GM21619 (cell line): ENCODE results near the gene ELMOD1.
A peak's percentile ranks its signal among the peaks of the same experiment; 100 is the strongest.

Source experiments
- ATAC-seq: cut with Tn5 transposase; IDR thresholded peaks from one replicate; pipeline ENCODE4 v1.9.1; 2021; ENCODE audit not compliant: unreplicated experiment

The ELMOD1 gene

DNA sequence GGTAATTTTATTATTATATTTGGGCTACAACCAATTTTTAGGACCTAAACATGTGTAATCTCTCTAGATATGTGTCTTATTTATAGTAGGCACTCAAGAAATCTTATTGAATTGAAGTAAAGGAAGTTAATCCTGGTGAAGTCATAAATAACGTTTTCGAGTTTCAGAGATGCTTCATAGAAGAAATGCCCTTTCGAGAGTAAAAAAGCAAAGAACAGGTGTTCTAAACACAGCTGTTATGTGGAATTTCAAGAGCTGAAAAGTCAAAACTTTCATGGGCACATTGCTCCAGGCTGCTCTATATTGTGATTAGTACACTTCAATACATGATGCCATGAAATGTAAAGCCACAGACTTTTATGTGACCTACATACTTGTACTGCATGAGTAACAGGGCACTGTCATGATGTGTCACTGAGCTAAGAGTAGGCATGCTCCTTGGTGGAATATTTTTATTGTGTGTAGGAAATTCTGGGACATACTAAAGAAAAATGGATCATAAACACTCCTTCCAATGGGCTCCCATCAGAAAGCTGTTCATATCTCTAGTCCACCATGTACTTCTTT is 7.2 kb upstream of the ELMOD1 start:
- no peak for ATAC-seq

DNA sequence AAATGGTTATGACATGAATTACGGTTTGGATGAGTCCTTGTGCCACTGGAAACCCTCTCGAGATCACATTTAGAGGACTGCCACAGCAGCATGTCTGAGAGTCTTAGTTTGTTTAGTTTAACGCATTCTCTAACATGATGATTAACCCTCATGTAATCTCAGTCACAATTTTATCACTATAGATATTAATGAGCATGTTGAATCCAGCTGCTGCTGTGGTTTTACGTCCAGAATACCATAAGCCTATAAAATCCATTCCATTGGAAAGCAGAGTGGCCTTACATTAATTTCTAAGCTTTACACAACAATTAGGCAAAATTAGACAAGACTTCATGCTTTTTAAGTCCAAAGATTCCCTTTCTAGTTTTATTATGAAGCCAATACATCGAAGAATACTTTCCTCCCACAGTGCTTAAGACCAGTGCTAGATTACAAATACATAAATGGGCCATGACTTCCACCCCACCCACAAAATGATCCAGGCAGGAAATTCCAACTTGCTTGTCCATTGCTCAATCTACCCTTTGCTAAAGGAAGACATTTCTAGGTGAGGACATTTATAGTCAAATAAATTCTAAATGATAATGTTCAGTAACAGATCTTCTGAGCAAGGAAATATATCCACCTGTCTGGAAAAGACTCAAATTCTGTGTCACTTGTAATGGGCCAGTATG is 3.5 kb upstream of the ELMOD1 start:
- no peak for ATAC-seq

DNA sequence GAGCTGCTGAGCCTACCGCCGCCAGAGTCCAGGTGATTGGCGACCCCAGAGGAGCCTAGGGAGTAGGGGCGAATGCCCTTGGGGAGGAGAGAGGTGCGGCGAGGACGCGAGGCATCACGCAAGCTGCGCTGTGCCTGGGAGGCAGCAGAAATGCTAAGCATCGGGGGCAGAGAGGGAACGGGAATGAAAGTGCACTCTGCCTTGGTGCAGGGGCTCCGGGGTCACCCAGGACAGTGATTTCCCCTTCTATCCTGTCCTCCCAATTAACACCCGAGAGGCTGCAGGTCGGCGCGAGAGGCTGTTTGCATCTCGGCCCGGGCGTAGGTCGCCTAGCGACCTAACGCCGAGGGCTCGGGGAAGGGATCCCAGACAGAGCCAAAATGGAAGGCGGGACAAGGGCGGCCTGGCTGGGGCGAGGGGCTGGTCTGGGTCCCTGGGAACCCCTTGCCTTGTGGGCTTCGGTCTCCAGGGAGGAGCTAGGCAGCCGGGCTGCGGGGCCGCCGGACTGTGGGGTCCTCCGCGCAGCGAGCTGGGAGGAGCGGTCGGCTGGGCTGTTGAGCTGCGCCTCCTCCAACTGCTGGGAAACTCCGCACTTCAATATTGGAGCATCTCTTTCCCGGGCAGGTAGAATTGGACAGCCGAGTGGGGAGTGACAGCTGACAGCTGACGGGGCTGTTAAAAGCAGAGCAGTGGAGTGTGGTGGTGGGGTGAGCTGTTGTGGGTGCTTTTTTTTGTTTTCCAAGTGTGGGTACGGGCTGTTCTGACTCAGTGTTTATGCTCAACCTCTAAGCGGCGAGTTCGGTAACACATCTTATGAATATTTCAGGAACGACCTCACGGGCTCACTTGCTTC is 657 bp downstream of the ELMOD1 start:
- peak; percentile 36 for ATAC-seq

DNA sequence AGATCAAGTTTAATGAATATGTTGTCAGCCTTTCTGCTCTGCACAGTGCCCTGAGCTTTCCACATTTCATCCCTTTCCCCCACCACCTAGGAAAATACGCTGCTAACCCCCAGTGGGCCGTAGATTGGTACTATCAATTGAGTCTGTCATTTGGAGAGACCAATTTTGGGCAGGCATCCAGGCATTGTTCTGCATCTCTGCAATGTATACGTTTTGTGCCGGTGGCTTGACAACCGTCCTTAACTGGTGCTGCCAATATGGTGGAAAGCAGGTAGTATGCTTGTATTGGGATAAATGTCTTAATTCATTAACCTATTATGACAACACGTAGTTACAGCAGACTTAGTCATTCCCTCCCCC is 1.3 kb downstream of the ELMOD1 start:
- ATAC-seq = no peak

DNA sequence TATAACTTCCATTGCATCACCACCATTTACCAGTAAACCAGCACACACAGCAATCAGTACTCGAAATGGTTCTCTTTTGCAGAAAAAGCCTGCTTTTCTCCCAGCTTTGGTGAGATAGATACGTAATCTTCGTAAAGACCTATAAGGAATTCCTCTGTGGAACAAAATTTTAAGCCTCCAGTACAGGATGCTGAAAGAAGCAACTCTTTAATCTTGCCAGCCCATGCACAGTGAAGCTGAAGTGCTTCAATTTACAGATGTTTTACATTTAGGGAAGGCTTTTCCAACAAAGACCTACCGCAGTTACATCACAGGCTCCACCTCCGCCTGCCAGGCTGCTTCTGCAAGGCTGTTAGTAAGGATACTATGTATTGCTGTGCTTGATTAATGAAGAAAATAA is 1.9 kb downstream of the ELMOD1 start:
- ATAC-seq = no peak

DNA sequence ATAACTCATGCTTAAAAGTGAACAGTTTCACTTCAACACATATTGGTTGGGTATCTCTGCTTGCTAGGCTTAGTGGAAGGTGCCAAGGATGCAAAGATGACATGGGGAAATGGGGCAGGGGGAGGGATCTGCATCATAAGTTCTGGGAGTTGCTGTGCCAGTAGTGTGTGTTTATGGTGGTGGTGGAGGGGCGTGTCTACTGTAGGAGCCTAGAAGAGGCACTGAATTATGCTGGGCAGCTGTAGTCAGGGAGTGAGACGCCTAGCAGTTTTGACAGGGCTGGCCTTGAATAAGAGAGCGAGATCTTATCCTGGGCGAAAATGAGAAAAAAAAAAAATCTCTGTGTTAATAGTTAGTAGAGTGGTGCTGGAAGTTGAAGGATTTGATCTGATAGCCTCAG is 3.0 kb downstream of the ELMOD1 start:
- ATAC-seq = no peak

DNA sequence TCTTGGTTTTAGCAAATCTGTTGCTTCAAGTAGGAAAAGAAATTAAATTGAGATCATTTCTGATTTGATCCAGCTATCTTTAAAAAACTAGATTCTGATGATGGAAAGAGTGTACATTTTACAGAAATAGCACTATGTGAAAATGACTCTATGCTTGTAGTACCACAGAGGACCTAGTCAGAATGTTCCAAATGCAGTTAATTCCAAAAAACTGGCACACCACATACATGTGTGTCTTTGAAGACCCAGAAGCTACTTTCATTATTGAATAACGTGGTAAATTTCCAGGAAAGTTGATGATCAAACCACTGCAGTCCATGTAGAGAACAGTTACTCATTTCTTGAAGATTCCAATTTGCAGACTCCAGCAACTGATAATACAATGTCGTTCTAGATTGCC is 3.8 kb downstream of the ELMOD1 start:
- no peak for ATAC-seq

DNA sequence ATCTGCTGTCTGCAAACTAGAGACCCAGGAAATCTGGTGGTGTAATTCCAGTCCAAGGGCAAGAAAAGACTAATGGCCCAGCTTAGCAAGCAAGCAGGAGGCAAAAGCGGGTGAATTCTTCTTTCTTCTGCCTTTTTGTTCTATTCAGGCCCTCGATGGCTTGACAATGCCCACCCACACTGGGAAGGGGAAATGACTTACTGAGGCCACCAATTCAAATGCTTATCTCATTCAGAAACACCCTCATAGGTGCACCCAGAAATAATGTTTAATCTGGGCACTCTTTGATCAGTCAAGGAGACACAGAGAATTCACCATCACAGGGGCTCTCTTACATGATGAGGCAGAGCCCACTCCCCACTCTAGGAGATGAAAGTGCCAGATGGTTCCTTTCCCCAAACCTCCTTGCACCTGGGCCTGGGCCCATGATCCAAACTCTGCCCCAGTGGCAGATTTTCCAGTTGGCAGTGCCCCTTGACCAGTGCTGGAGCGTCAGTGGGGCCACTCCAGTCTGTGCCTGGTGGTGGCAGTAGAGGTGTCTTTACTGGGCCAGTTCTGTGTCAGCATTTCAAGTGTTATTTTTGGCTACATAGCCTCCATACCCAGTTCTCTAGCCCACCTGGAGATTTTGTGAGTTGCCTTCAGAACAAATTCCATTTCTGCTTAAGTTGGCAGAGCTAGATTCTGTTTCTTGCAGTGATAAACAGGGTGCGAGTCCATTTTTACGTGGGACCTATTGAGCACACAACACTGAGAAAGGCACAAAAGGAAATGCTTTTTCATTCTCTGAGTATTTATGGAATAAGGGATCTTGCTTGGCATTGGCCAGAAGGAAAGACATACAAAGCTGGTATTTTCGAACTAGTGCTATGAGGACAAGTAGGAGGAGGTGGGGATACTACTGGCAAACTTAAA is 7.5 kb downstream of the ELMOD1 start:
- ATAC-seq = peak; percentile 73

DNA sequence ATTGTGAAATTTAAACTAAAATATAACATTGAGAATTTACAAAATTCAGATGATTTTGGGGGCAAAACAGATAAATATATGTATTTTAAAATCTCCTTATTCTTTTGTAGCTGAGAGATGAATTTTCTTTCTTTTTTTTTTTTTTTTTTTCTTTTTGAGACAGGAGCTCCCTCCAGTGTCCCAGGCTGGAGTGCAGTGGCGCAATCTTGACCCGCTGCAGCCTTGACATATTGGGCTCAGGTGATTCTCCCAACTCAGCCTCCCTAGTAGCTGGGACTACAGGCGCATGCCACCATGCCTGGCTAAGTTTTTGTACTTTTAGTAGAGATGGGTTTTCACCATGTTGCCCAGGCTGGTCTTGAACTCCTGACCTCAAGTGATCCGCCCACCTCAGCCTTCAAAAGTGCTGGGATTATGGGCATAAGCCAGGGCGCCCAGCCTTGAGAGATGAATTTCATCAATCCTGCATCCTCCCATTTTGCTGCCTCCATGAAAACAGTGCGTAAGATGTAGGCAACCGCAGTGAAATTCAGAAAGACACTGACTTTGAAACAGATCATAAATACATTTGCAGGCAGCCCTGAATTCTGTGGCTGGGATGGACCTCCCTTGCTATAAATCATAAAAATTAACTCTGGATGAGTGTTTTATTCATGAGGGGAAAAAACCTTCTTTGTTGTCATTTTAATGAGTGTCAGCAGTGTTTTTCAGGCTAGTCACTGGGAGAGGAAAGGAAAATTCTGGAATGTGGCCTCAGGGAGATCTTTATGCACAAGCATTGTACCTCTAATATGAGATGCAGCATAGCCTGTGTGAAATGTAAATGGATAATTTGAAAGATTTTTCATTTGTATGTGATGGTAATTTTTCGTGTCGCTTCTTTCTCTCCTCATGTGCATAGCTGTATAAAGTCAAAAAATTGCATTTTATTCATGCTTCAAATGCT is 14.4 kb downstream of the ELMOD1 start:
- no peak for ATAC-seq

DNA sequence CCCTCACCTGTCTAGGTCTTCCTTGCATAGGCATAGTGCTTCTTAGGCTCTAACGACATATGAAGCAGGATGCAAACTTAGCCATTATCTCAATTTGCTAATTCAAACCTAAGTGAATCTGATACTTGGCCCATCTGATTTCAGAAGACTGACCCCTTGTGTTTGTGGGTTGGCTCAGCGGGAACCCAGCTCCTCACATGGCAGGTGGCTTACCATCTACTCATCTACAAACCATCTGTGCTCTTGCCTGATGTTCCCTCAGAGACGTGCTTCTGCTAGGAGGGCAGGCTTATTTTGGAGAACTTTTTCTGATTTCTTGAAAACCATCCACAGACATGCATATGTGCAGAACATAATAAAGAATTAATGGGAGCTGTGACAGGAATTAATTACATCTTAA is 15.2 kb downstream of the ELMOD1 start:
- no peak for ATAC-seq

DNA sequence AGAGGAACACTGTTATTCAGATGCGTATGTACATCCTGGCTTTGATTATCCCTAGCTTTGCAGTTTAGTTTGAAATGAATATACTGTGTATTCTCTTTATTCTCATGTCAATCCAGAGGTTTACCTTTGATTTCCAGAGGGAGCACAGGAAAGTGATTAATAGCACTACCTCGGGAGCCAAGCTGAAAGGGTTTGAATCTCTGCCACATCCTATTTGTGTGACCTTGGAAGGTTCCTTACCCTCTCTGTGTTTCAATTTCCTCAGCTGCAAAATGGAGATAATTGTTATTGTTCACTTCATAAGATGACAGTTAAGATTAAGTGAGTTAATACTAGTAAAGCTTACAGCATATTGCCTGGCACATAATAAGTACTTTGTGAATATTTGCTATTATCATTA is 17.9 kb downstream of the ELMOD1 start:
- ATAC-seq = no peak

DNA sequence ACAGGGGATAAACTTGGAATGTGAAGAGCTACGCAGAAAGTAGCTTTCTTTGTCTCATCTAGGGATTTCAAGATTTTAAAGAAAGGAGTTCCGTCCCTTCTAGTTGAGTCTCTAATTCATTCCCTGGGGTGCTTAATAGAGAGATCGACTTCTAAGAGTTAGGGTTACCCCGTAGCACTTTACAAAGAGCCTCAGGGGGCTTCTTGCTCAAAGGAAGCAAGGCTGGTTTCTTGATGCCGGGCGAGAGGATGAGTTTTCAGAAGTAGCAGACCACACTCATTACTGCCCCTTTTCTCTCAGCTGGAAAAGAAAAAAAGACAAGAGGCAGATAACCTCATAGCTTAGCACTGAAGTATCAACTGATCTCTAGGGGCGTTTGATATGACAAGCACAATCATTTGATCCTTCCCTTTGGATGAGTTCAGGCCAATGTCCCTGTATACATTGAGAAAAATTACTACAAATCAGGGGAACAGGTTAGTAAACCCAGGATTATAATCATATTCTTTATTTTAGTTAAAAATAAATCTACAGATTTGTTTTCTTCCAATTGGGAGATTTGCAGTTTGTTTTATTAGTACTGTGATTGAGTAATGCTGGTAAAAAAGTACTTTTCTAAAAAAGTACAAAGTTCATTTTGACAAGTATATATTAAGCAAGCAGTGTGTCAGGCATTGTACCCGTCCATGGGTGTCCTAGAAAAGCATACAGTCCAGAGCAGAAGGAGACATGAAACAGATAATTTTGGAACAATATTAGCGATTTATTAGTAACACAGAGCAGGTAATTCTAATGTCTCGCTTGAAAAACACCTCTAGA is 18.7 kb downstream of the ELMOD1 start:
- ATAC-seq = no peak

DNA sequence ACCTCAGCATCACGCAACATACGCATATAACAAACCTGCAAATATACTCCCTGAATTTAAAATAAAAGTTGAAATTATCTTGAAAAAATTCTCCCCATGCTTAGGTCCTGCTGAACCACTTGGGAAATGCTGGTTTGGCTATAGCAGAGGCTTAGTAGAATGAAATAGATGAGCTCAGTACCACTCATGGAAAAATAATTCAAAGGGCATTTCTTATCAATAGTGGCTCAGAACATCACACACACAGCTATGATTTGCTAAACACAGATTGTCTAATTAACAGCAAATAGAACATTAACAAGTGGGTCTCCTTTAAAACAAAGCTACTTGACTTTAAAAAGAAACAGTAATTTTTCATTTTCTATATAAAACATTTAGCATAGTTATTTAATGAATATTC is 21.5 kb downstream of the ELMOD1 start:
- ATAC-seq = no peak

DNA sequence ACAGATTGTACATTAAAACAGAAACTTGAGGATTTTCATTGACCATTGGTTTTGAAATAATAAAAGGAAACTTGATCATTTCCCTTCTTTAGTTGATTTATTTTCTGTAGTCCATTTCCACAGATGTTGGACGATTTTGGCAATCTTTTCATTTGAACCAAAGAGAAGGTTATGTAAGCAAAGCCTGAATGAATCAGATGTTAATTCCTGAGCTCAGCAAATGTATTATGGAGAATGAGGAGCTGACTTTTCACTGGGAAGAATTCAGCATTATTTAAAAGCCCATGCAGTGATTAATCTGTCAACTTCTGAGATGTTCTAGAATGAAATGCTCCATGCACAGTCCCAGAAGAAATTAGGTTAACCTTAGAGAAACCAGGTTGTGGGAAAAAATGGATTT is 29.0 kb downstream of the ELMOD1 start:
- no peak for ATAC-seq

DNA sequence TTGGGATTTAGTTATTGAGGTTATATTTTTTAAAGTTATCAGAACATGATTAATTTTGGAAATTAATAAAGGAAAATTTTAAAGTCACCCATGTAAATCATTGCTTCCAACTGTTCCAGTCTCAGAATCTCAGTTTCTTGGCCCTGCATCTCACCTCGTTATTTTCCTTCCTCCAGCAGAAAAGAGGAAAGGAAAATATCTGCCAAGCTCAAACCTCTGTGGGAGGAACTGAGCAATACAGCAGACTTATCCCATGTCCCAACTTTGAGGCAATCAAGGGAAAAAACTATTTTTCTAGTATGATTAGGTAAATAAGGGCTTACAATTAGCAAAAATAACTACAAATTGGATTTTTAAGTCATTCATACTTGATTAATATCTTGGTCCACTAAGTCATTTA is 30.1 kb downstream of the ELMOD1 start:
- no peak for ATAC-seq

DNA sequence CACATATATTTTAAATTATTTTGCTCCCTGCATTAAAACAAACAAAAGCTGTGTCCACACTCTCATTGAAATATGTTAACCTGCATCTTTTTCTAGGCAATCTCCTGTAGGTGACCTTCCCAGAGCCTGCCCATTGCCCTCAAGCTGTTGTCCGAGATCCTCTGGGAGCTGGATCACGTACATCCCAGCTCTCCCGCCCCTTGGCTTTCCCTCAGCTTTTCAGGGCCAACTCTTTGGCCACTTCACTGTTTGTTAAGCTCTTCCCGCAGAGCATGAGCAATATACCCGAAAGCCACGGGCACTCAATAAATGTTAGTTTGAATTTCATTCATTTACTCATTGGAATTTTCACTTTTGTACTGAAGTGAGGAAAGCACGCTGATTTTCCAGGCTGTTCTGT is 32.2 kb downstream of the ELMOD1 start:
- no peak for ATAC-seq

DNA sequence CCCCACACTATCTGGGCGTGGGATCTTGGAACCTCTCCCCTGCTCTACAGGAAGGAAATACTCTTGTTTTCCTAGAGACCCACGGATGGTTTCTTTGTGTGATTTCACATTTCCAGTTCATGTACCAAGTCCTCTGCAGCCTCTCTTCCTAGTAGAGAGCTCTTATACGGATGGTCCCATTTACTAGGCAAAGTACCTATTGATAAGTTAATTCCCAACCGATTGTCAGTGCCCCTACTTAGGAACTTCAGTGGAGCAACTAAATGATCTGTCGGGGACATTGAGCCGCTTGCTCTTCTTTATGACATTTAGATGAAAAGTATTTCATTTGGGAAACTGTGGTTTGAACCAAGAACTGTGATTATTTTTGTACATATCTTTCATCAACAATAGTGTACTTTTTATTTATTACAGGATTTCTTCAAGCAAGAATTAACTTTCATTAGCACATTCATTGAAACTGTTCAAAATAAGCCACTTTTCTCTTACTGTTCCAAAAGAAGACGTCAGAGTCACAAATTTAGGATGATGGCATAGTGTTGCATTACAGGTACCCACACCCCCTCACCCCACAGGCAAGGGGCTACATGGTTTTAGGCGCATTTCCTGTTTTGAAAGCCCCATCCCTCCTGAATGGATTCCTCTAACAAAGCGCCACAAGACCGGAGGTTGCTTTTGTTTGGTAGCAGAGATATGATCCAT is 34.2 kb downstream of the ELMOD1 start:
- no peak for ATAC-seq

DNA sequence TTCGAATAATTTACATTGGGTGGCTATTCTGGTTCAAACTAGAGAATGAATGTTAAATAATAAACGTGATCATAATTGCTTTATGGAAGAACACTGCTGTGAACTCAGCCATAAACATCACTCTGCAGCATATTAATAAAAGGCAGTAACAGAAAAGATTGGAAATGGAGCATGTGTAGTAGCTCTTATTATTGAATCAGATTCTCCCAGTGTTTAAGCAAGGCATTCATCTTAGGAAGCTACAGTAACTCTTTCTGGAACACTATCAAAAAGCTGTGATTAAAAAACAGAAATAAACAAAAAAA is 34.7 kb downstream of the ELMOD1 start:
- ATAC-seq = no peak

DNA sequence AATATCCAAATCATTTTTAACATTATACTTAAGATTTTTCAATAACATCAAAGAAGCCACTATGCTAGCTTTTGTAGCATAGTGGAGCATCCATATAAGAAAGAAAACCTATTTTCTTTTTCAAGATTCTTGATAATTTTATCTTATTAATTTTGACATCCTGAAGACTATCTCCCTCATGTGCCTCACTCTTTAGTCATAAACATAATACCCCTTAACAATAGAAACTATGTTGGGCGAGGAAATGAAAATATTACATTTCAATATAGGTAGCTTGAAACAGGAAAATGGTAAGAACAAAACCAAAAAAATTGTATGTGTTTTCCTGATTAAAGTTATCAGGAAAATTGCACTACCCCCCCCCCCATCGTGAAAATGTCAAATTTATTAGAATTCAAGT is 40.1 kb downstream of the ELMOD1 start:
- no peak for ATAC-seq
